ENCODE data around the gene NT5DC4.
"Not testable (repeated sequence)": the region's sequence is repeated elsewhere in the genome, so short reads cannot be mapped to it uniquely, and the experiment has no call there.

The NT5DC4 gene

GRCh38 chr2:112699984-112700667 lies 20.7 kb upstream of the NT5DC4 start:
- DNase-seq (ENCODE audit: low spot score): no peak

GRCh38 chr2:112701052-112701451 lies 19.8 kb upstream of the NT5DC4 start:
- DNase-seq (ENCODE audit: low spot score): no peak

- no peak for DNase-seq (ENCODE audit: low spot score)
Measured at GRCh38 chr2:112703684-112704083, 17.1 kb upstream of the NT5DC4 start.

DNA sequence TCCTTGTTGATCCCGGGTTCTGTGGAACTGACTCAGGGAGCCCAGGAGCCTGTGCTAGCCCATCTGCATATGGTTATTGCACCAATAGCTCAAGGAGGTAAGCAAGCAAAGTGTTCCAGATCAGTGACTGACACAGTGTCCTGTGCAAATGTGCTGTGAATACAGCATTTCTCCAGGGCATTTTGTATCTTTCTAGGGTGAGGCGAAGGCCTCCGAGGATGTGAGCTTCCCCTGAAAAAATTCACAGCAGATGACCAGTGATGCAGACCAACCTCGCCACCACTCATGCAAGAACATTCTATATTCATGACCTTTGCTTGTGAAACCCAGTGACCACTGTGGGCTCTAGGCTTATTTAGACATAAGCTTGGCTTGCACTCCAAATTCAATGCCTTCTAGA lies 15.2 kb upstream of the NT5DC4 start:
- DNase-seq (ENCODE audit: low spot score): no peak

DNA sequence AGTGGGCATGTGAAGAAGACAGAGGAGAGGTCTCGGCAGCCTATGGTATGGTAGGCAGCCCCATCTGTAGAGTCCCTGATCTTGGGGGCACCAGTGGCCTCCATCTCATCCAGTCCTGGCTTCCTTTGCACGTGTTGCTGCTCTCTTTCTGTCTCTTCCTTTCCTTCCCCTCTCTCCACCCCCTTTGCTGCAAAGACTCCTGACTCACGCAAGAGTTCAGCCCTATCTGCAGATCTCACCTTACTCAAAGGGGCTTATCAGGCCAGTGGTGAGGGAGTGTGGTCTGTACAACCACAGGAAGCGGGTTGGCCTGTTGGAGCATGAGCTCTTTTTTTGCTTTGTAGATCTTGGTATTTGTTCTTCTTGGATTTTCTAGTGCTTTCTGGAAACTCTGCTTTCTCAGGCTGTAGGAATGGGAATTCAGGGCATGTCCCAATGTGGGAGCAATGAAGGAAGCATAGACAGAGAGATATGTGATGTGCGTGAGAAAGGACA lies 14.6 kb upstream of the NT5DC4 start:
- DNase-seq (ENCODE audit: low spot score): no peak

GRCh38 chr2:112706947-112707346 lies 13.9 kb upstream of the NT5DC4 start:
- not testable (repeated sequence) for DNase-seq (ENCODE audit: low spot score)

DNA sequence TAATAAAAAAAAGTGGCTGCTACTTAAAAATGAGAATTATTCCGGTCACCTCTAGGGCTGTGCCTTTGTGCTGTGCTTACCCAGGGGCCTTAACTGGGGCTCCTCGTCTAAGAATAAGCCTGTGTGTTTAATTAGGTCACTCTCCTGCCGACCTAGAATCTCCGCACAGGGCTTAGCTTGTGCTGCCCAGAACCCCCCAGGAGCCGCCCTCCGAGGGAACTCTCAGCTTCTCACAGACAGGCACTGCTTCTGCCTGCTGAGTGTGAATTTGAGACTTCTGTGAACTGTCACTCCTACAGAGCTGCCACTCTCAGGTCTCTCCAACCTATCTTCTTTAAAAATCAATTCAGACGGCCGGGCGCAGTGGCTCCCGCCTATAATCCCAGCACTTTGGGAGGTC lies 11.9 kb upstream of the NT5DC4 start:
- DNase-seq (ENCODE audit: low spot score): no peak

GRCh38 chr2:112709703-112710102 lies 11.1 kb upstream of the NT5DC4 start:
- DNase-seq (ENCODE audit: low spot score): no peak

DNA sequence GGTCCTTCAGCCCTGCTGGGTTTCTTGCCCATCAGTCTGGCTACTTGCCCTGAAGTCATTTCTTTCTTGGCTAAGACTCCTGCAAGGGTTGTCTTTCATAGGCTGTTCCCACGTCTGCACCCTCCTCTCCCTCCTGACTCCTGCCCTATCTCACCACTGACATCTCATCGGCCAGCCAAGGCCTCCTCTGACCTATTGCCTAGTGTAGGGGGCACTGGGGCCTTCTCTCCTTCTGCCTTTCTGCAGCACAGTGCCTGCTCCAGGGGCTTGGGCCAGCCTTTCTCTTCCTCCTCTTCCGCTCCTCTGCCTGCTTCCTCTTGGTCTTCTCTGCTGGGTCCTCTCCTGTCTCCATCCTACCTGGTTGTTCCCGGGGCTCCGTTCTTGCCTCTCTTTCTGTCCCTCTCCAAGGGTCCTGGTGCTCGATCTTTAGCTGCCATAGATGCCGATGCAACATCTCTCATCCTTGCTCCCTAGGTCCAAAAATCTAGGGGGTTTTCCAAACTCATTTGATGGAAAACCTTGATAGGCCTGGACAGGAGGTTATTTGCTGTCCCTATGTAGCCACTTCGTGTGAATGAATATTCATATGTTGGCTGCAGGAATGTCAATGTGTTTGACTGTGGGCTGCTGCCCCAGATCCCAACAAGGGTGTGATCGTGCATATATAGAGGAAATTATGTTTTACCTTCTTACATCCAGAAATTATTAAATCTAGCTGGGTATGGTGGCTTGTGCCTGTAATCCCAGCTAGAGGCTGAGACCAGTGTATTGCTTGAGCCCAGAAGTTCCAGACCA lies 9.7 kb upstream of the NT5DC4 start:
- no peak for DNase-seq (ENCODE audit: low spot score)

DNA sequence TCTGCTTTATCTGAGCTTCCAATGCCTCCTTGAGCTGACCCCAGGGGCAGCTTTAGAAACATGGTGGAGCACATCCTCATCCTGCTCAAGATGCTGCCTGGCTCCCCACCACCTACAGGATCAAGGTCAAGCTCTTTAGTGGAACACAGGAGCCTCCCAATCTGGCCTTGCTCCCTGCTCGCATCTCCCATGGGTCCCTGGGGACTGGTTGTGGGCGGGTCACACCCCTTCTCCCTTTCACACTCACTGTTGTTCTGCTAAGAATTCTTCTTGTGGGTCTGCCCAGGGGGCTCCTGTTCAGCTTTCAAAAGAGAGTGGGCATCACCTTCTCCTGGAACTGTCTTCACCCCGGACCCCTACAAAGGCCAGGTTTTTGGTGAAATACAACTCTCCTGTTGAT lies 8.4 kb upstream of the NT5DC4 start:
- no peak for DNase-seq (ENCODE audit: low spot score)

GRCh38 chr2:112712903-112713584 lies 7.8 kb upstream of the NT5DC4 start:
- DNase-seq (ENCODE audit: low spot score): no peak

GRCh38 chr2:112713585-112713925 lies 7.3 kb upstream of the NT5DC4 start:
- no peak for DNase-seq (ENCODE audit: low spot score)

GRCh38 chr2:112713926-112714325 lies 6.9 kb upstream of the NT5DC4 start:
- no peak for DNase-seq (ENCODE audit: low spot score)

GRCh38 chr2:112714331-112714730 lies 6.5 kb upstream of the NT5DC4 start:
- no peak for DNase-seq (ENCODE audit: low spot score)

DNA sequence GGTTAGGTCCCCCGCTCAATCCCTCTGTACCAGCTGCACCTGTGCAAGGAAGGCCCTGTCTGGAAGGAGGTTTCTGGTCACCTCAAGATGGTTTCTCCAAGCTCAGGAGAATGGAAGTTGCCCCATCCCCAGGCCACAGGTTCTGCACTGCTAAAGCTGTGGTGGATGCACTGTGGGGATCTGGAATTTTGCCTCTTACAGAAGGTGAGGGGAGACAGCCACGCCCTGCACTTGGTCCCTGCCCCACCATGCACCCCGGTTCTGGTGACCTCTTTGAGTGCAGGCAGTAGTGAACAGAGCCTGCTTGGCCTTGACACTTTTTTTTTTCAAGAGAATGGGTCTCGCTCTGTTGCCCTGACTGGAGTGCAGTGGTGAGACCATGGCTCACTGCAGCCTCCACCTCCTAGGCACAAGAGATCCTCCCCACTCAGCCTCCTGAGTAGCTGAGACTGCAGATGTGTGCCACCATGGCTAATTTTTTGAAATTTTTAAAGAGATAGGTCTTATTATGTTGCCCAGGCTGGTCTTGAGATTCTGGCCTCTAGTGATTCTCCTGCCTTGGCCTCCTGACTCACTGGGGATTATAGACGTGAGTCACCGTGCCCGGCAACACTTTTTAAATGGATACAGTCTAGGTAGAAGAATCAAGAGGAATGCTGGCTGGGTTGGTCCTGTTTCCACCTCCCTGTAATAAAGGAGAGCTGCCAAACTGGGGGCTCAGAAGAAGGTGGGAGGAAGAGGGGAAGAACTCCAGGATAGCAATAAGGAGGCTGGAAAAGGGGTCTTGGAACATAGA lies 5.8 kb upstream of the NT5DC4 start:
- no peak for DNase-seq (ENCODE audit: low spot score)

DNA sequence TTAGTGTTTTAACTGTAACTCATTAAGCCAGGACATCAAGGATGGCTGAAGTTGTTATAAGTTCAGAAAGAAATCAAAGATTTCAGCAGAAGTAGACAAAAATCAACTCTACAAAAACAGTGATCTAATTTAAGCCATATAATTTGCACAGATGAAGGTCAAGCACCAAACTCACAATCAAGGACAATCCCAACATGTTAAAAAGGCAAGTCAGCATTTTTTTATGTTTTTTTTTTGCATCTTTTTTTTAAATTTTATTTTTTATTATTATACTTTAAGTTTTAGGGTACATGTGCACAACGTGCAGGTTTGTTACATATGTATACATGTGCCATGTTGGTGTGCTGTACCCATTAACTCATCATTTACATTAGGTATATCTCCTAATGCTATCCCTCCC lies 4.7 kb upstream of the NT5DC4 start:
- DNase-seq (ENCODE audit: low spot score): not testable (repeated sequence)

DNA sequence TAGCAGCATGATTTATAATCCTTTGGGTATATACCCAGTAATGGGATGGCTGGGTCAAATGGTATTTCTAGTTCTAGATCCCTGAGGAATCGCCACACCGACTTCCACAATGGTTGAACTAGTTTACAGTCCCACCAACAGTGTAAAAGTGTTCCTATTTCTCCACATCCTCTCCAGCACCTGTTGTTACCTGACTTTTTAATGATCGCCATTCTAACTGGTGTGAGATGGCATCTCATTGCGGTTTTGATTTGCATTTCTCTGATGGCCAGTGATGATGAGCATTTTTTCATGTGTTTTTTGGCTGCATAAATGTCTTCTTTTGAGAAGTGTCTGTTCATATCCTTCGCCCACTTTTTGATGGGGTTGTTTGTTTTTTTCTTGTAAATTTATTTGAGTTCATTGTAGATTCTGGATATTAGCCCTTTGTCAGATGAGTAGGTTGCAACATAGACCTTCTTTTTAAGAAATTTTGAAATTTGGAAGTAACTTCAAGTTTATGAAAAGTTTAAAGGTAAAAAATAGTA lies 3.9 kb upstream of the NT5DC4 start:
- DNase-seq (ENCODE audit: low spot score): not testable (repeated sequence)

DNA sequence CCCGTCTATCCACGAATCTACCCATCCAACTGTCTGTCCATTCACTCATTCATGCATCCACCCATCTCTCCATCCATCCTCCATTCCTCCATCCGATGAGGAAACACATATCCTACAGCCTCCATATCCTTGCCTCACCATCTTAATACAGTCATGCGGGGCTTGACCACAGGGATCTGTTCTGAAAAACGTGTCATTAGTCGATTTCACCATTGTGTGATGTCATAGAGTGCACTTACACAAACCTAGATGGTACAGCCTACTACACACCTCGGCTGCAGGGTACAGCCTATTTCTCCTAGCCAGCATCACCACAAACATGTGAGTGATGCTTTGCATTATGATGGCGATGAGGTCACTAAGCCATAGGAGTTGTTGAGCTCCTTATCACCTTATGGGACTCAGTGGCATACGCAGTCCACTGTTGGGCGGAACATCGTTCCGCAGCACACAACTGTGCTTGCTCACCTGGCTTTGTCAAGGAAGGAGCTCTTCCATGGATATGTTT lies 1.9 kb upstream of the NT5DC4 start:
- DNase-seq (ENCODE audit: low spot score): no peak

DNA sequence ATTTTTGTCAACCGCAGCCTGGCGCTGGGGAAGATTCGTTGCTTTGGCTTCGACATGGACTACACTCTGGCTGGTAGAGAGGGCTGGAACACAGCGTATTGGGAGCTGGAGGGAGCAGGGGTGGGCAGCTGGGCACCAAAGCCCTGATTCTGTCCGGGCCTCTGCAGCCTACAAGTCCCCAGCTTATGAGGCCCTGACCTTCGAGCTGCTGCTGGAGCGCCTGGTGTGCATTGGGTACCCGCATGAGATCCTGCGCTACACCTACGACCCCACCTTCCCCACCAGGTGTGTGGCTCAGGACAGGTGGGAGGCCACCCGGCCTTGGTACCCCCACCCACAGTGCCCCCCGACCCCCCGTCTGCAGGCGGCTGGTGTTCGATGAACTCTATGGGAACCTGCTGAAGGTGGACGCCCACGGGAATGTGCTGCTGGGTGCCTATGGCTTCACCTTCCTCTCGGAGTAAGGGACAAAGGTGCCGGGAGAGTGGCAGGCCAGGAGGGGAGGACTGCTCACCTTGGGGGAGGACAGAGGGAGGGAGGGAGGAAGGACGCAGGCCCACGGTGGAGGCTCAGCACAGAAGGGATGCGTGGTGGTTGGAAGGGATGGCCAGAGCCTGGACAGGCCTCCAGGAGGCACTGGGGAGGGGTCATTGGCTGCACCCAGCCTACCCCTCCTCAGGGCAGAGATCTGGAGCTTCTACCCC lies 1.2 kb downstream of the NT5DC4 start:
- no peak for DNase-seq (ENCODE audit: low spot score)

- no peak for DNase-seq (ENCODE audit: low spot score)
Measured at GRCh38 chr2:112722816-112723546, 2.2 kb downstream of the NT5DC4 start.

Measured in AG08396 (cell line).